Mesendoderm (in vitro differentiated cells): ENCODE data around the gene PRR36.
"Not testable (repeated sequence)": the region's sequence is repeated elsewhere in the genome, so short reads cannot be mapped to it uniquely, and the experiment has no call there.

ENCODE experiments used
- DNase-seq: peaks from one replicate; pipeline ENCODE4 v3.0.0; 2013
- H2AK5ac ChIP-seq: 2 replicates; pipeline ENCODE4 v1.6.1; 2013; ENCODE audit warnings: low read length, inconsistent platforms
- H2BK120ac ChIP-seq: 2 replicates; pipeline ENCODE4 v1.6.1; 2013; ENCODE audit warnings: low read depth, mild to moderate bottlenecking, low read length, moderate library complexity, mixed read lengths
- H2BK15ac ChIP-seq: replicated peaks from 2 replicates; pipeline ENCODE4 v1.6.1; 2013; ENCODE audit warnings: low read depth, mild to moderate bottlenecking, moderate library complexity
- H2BK5ac ChIP-seq: 2 replicates; pipeline ENCODE4 v1.6.1; 2013; ENCODE audit warnings: low read length, inconsistent platforms
- H3K18ac ChIP-seq: 2 replicates; pipeline ENCODE4 v1.6.1; 2013; ENCODE audit warnings: mild to moderate bottlenecking, low read length, mixed read lengths
- H3K23ac ChIP-seq: one replicate; pipeline ENCODE4 v1.6.1; 2013; ENCODE audit warnings: low read length
- H3K27ac ChIP-seq: 2 replicates; pipeline ENCODE4 v1.5.1; 2013; ENCODE audit warnings: low read depth, mild to moderate bottlenecking, inconsistent platforms, low read length, moderate library complexity
- H3K27me3 ChIP-seq: 2 replicates; pipeline ENCODE4 v1.6.1; 2013; ENCODE audit warnings: low read length, control low read depth, mild to moderate bottlenecking, inconsistent platforms; ENCODE audit not compliant: insufficient read depth, poor library complexity
- H3K36me3 ChIP-seq: 2 replicates; pipeline ENCODE4 v1.6.1; 2013; ENCODE audit warnings: low read length, inconsistent platforms; ENCODE audit not compliant: control insufficient read depth, insufficient read depth
- H3K4ac ChIP-seq: one replicate; pipeline ENCODE4 v1.6.1; 2013; ENCODE audit warnings: low read depth, mild to moderate bottlenecking, low read length, moderate library complexity
- H3K4me1 ChIP-seq: 2 replicates; pipeline ENCODE4 v1.6.1; 2013; ENCODE audit warnings: low read depth, low read length, inconsistent platforms; ENCODE audit not compliant: control insufficient read depth
- H3K4me2 ChIP-seq: 2 replicates; pipeline ENCODE4 v1.6.1; 2013; ENCODE audit warnings: low read length
- H3K4me3 ChIP-seq: 2 replicates; pipeline ENCODE4 v1.5.1; 2013; ENCODE audit warnings: mild to moderate bottlenecking, low read length
- H3K56ac ChIP-seq: one replicate; pipeline ENCODE4 v1.6.1; 2013; ENCODE audit warnings: low read length
- H3K79me1 ChIP-seq: 2 replicates; pipeline ENCODE4 v1.6.1; 2013; ENCODE audit warnings: low read length, inconsistent platforms
- H3K79me2 ChIP-seq: 2 replicates; pipeline ENCODE4 v1.6.1; 2013; ENCODE audit warnings: mild to moderate bottlenecking, low read length; ENCODE audit not compliant: control insufficient read depth, insufficient read depth
- H3K9ac ChIP-seq: 2 replicates; pipeline ENCODE4 v1.6.1; 2013; ENCODE audit warnings: low read length, inconsistent platforms
- H4K5ac ChIP-seq: one replicate; pipeline ENCODE4 v1.6.1; 2013; ENCODE audit warnings: low read length
- H4K8ac ChIP-seq: one replicate; pipeline ENCODE4 v1.6.1; 2013; ENCODE audit warnings: low read depth, mild to moderate bottlenecking, control low read depth, low read length, moderate library complexity
- WGBS: extraction: QIAGEN DNeasy Blood & Tissue Kit; methylation state at CpG from one replicate; pipeline ENCODE4 v1.1.7; 2013; ENCODE audit warnings: low lambda C conversion rate, missing lambda C conversion rate; ENCODE audit not compliant: insufficient coverage; ENCODE audit errors: extremely low coverage; 5-methylcytosine and 5-hydroxymethylcytosine counted together

PRR36 gene

GRCh38 chr19:7897292-7897691 lies 23.1 kb upstream of the PRR36 start:
- Histone ChIP-seq H2BK15ac (no peak overlapping the region), H4K8ac (no peak overlapping the region), H2BK5ac (no peak overlapping the region), H3K4me1 (no peaks in the 10 kb centered on the region), H3K4ac (no peak overlapping the region), H3K27me3 (no peaks in the 10 kb centered on the region), H3K36me3 (no peaks in the 10 kb centered on the region), H2AK5ac (no peak overlapping the region), H3K56ac (no peak overlapping the region), H3K9ac (no peak overlapping the region), H2BK120ac (no peak overlapping the region), H3K79me1 (no peaks in the 10 kb centered on the region), H3K18ac (no peak overlapping the region), H3K4me3 (no peak overlapping the region), H4K5ac (no peak overlapping the region), H3K23ac (no peak overlapping the region), H3K27ac (no peak overlapping the region), H3K79me2 (no peaks in the 10 kb centered on the region), H3K4me2 (no peak overlapping the region)
- no peak for DNase-seq
- WGBS, result no CpG with 5 or more reads among the region's 11 CpGs

DNA sequence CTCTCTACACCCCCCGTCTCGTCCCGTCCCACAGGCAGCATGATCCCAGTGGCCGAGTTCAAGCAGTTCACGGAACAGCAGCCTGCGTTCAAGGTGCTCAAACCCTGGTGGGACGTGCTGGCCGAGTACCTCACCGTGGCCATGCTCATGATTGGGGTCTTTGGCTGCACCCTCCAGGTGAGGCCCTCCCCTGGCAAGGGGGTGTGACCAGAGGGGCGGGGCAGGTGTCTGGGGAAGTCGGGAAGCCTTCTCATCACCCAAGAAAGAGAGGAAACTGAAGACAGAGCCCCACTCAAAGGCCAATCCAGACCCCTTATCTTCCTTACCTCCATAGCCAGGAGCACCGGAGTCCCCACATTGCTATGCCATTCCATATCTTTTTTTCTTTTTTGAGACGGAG lies 21.4 kb upstream of the PRR36 start:
- H3K27ac ChIP-seq, result no peak overlapping the region
- H3K4me3 ChIP-seq, result no peak overlapping the region
- H3K18ac ChIP-seq, result no peak overlapping the region
- no peak overlapping the region for H2AK5ac ChIP-seq
- no peak overlapping the region for H3K9ac ChIP-seq
- H2BK120ac ChIP-seq, result no peak overlapping the region
- no peaks in the 10 kb centered on the region for H3K4me1 ChIP-seq
- no CpG with 5 or more reads among the region's 13 CpGs for WGBS
- H3K4me2 ChIP-seq, result no peak overlapping the region
- no peak for DNase-seq
- H3K79me2 ChIP-seq, result no peaks in the 10 kb centered on the region
- H3K56ac ChIP-seq, result no peak overlapping the region
- H3K27me3 ChIP-seq, result no peaks in the 10 kb centered on the region
- H3K23ac ChIP-seq, result no peak overlapping the region
- H3K79me1 ChIP-seq, result no peaks in the 10 kb centered on the region
- no peak overlapping the region for H2BK15ac ChIP-seq
- H4K8ac ChIP-seq, result no peak overlapping the region
- no peak overlapping the region for H4K5ac ChIP-seq
- H2BK5ac ChIP-seq, result no peak overlapping the region
- H3K36me3 ChIP-seq, result no peaks in the 10 kb centered on the region
- no peak overlapping the region for H3K4ac ChIP-seq

DNA sequence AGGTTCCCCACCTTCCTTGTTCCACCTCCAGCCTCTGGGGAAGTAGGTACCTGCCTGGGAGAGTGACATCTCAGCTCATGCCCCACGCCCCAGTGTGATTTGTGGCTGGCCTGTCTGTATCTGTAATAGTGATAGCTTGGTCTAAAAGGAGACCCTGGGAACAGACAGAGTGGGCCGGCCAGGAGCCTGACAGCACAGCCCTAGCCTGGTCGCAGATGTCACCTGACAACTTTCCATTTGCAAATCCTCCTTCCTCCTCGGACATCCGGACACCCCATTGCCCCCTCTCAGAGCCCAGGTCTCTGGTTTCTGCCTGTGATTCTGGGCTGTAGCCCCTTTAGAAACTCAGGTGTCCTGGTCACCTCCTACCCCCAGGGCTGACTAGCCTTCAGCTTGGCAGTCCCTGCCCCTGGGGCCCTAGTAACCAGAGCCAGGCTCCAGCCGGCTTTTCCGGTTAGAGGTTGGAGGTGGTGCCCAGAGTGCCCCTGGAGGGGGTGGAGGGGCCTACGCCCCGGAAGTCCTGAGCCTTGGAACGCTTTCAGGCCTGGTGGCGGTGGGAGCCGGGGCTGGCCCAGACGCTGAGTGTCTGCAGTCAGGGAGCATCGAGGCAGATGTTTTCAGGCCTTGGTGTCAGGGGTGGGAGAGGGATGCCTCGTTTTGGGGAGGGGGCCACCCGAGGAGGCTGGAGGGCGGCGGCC lies 20.6 kb upstream of the PRR36 start:
- Histone ChIP-seq H3K4me1 (no peaks in the 10 kb centered on the region), H3K56ac (no peak overlapping the region), H4K8ac (no peak overlapping the region), H2BK5ac (no peak overlapping the region), H3K23ac (no peak overlapping the region), H3K18ac (no peak overlapping the region), H3K4me3 (no peak overlapping the region), H3K4ac (no peak overlapping the region), H3K79me2 (no peaks in the 10 kb centered on the region), H4K5ac (no peak overlapping the region), H3K27me3 (no peaks in the 10 kb centered on the region), H3K36me3 (no peaks in the 10 kb centered on the region), H3K27ac (no peak overlapping the region), H2BK15ac (no peak overlapping the region), H2BK120ac (no peak overlapping the region), H3K4me2 (no peak overlapping the region), H3K79me1 (no peaks in the 10 kb centered on the region), H3K9ac (no peak overlapping the region), H2AK5ac (no peak overlapping the region)
- no CpG with 5 or more reads among the region's 18 CpGs for WGBS
- no peak for DNase-seq

- not testable (repeated sequence) for H3K79me1 ChIP-seq, H4K5ac ChIP-seq, H3K79me2 ChIP-seq, H3K4me3 ChIP-seq, H2BK5ac ChIP-seq, H2BK120ac ChIP-seq, H3K27ac ChIP-seq, H3K56ac ChIP-seq, H3K4ac ChIP-seq, H3K36me3 ChIP-seq, H3K9ac ChIP-seq, H4K8ac ChIP-seq, H2AK5ac ChIP-seq, H3K27me3 ChIP-seq, DNase-seq, H3K4me1 ChIP-seq, H3K4me2 ChIP-seq, H3K18ac ChIP-seq, H2BK15ac ChIP-seq, H3K23ac ChIP-seq
- WGBS, result no CpG with 5 or more reads among the region's 18 CpGs
Observed at GRCh38 chr19:7893362-7894101, 19.3 kb upstream of the PRR36 start.

- H3K36me3 ChIP-seq, result no peaks in the 10 kb centered on the region
- no peak overlapping the region for H3K27ac ChIP-seq
- no peak overlapping the region for H2BK5ac ChIP-seq
- H3K4me1 ChIP-seq, result no peaks in the 10 kb centered on the region
- H3K18ac ChIP-seq, result peak overlapping the region; percentile 78
- H3K9ac ChIP-seq, result peak overlapping the region; percentile 71
- H3K23ac ChIP-seq, result peak overlapping the region; percentile 66
- WGBS, result no CpG with 5 or more reads among the region's 8 CpGs
- H3K4me3 ChIP-seq, result peak overlapping the region; percentile 32
- no peak overlapping the region for H3K4ac ChIP-seq
- H3K56ac ChIP-seq, result peak overlapping the region; percentile 92
- H2BK15ac ChIP-seq, result no peak overlapping the region
- no peak overlapping the region for H2AK5ac ChIP-seq
- no peak overlapping the region for H2BK120ac ChIP-seq
- no peaks in the 10 kb centered on the region for H3K79me1 ChIP-seq
- H3K79me2 ChIP-seq, result no peaks in the 10 kb centered on the region
- DNase-seq, result no peak
- no peak overlapping the region for H4K5ac ChIP-seq
- H3K4me2 ChIP-seq, result peak overlapping the region; percentile 64
- H4K8ac ChIP-seq, result no peak overlapping the region
- no peaks in the 10 kb centered on the region for H3K27me3 ChIP-seq
Observed at GRCh38 chr19:7888826-7889217, 14.6 kb upstream of the PRR36 start.
